ENCODE results near the gene NTNG1.

The NTNG1 gene

GRCh38 chr1:107327446-107327845, 186.6 kb downstream of the NTNG1 start:
- no peak for DNase-seq (ENCODE audit: low read depth in 2 of 2)

GRCh38 chr1:107328087-107328486, 187.2 kb downstream of the NTNG1 start:
- DNase-seq (ENCODE audit: low read depth in 2 of 2), result no peak

GRCh38 chr1:107339775-107340174, 198.9 kb downstream of the NTNG1 start:
- no peak for DNase-seq (ENCODE audit: low read depth in 2 of 2)

GRCh38 chr1:107342316-107342715, 201.5 kb downstream of the NTNG1 start:
- no peak for DNase-seq (ENCODE audit: low read depth in 2 of 2)

- DNase-seq (ENCODE audit: low read depth in 2 of 2), result no peak
Observed at GRCh38 chr1:107342768-107343167, 201.9 kb downstream of the NTNG1 start.

GRCh38 chr1:107343601-107344000, 202.8 kb downstream of the NTNG1 start:
- DNase-seq (ENCODE audit: low read depth in 2 of 2), result no peak

- DNase-seq (ENCODE audit: low read depth in 2 of 2), result no peak
Observed at GRCh38 chr1:107344268-107344760, 203.5 kb downstream of the NTNG1 start.

GRCh38 chr1:107344836-107345235, 204.0 kb downstream of the NTNG1 start:
- DNase-seq (ENCODE audit: low read depth in 2 of 2), result no peak

GRCh38 chr1:107352850-107353249, 212.0 kb downstream of the NTNG1 start:
- no peak for DNase-seq (ENCODE audit: low read depth in 2 of 2)

GRCh38 chr1:107357376-107357775, 216.5 kb downstream of the NTNG1 start:
- DNase-seq (ENCODE audit: low read depth in 2 of 2), result no peak

GRCh38 chr1:107358619-107359327, 217.9 kb downstream of the NTNG1 start:
- no peak for DNase-seq (ENCODE audit: low read depth in 2 of 2)

GRCh38 chr1:107359472-107360241, 218.8 kb downstream of the NTNG1 start:
- no peak for DNase-seq (ENCODE audit: low read depth in 2 of 2)

- no peak for DNase-seq (ENCODE audit: low read depth in 2 of 2)
Observed at GRCh38 chr1:107362468-107363140, 221.8 kb downstream of the NTNG1 start.

GRCh38 chr1:107363154-107363553, 222.3 kb downstream of the NTNG1 start:
- DNase-seq (ENCODE audit: low read depth in 2 of 2), result no peak

- DNase-seq (ENCODE audit: low read depth in 2 of 2), result no peak
Observed at GRCh38 chr1:107365527-107366240, 224.8 kb downstream of the NTNG1 start.

GRCh38 chr1:107378426-107378825, 237.6 kb downstream of the NTNG1 start:
- no peak for DNase-seq (ENCODE audit: low read depth in 2 of 2)

GRCh38 chr1:107378866-107379265, 238.0 kb downstream of the NTNG1 start:
- DNase-seq (ENCODE audit: low read depth in 2 of 2), result no peak

- no peak for DNase-seq (ENCODE audit: low read depth in 2 of 2)
Observed at GRCh38 chr1:107379826-107380225, 239.0 kb downstream of the NTNG1 start.

GRCh38 chr1:107389410-107390396, 248.9 kb downstream of the NTNG1 start:
- DNase-seq (ENCODE audit: low read depth in 2 of 2), result no peak

GRCh38 chr1:107394301-107394700, 253.5 kb downstream of the NTNG1 start:
- no peak for DNase-seq (ENCODE audit: low read depth in 2 of 2)

GRCh38 chr1:107401704-107402103, 260.9 kb downstream of the NTNG1 start:
- no peak for DNase-seq (ENCODE audit: low read depth in 2 of 2)
